ENCODE results near the gene TIGD6.

TIGD6 gene

GRCh38 chr5:150000990-150001659 is 671 bp upstream of the TIGD6 start:
- Histone ChIP-seq H3K27ac (ENCODE audit: low read depth, low read length) (peak overlapping the region; percentile 61), H4K20me1 (ENCODE audit: control insufficient read depth, insufficient read depth, low read depth, low read length) (peaks cover 7% of the 10 kb centered on the region; the same call in 1 of the 2 replicates), H3K27me3 (ENCODE audit: control insufficient read depth, low read length) (no peaks in the 10 kb centered on the region), H3K4me2 (ENCODE audit: low read length) (peak overlapping the region; percentile 96), H3K36me3 (ENCODE audit: control insufficient read depth, low read length) (peaks cover 42% of the 10 kb centered on the region), H3K9me2 (replicated peaks; ENCODE audit: control insufficient read depth, low read length) (no peaks in the 10 kb centered on the region), H3K9me3 (ENCODE audit: control insufficient read depth, insufficient read depth, low read length) (no peaks in the 10 kb centered on the region), H3F3A (ENCODE audit: control insufficient read depth, insufficient read depth) (peaks cover 13% of the 10 kb centered on the region), H3K4me3 (ENCODE audit: low read length) (peak overlapping the region; percentile 88), H3K79me2 (ENCODE audit: control insufficient read depth, low read length) (peaks cover 61% of the 10 kb centered on the region), H3K4me1 (ENCODE audit: control insufficient read depth, low read length) (peaks cover 21% of the 10 kb centered on the region)
- TF ChIP-seq, protein P1, sequence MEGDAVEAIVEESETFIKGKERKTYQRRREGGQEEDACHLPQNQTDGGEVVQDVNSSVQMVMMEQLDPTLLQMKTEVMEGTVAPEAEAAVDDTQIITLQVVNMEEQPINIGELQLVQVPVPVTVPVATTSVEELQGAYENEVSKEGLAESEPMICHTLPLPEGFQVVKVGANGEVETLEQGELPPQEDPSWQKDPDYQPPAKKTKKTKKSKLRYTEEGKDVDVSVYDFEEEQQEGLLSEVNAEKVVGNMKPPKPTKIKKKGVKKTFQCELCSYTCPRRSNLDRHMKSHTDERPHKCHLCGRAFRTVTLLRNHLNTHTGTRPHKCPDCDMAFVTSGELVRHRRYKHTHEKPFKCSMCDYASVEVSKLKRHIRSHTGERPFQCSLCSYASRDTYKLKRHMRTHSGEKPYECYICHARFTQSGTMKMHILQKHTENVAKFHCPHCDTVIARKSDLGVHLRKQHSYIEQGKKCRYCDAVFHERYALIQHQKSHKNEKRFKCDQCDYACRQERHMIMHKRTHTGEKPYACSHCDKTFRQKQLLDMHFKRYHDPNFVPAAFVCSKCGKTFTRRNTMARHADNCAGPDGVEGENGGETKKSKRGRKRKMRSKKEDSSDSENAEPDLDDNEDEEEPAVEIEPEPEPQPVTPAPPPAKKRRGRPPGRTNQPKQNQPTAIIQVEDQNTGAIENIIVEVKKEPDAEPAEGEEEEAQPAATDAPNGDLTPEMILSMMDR (IDR thresholded peaks at IDR 0.05; ENCODE audit: low read depth, low read length, poor library complexity, severe bottlenecking), result no peak
- TF ChIP-seq EZH2phosphoT487 (IDR thresholded peaks at IDR 0.05; ENCODE audit: borderline replicate concordance, low read length), result no peak

- Histone ChIP-seq H3K9me3 (ENCODE audit: control insufficient read depth, insufficient read depth, low read length) (no peaks in the 10 kb centered on the region), H3K9me2 (replicated peaks; ENCODE audit: control insufficient read depth, low read length) (no peaks in the 10 kb centered on the region), H3K27ac (ENCODE audit: low read depth, low read length) (peak overlapping the region; percentile 61), H3K4me3 (ENCODE audit: low read length) (peak overlapping the region; percentile 88), H3K4me2 (ENCODE audit: low read length) (peak overlapping the region; percentile 96), H4K20me1 (ENCODE audit: control insufficient read depth, insufficient read depth, low read depth, low read length) (peaks cover 7% of the 10 kb centered on the region; the same call in 1 of the 2 replicates), H3K79me2 (ENCODE audit: control insufficient read depth, low read length) (peaks cover 52% of the 10 kb centered on the region), H3K4me1 (ENCODE audit: control insufficient read depth, low read length) (peaks cover 21% of the 10 kb centered on the region), H3F3A (ENCODE audit: control insufficient read depth, insufficient read depth) (peaks cover 13% of the 10 kb centered on the region), H3K36me3 (ENCODE audit: control insufficient read depth, low read length) (peaks cover 32% of the 10 kb centered on the region), H3K27me3 (ENCODE audit: control insufficient read depth, low read length) (no peaks in the 10 kb centered on the region)
- TF ChIP-seq, protein P1 (IDR thresholded peaks at IDR 0.05; ENCODE audit: low read depth, low read length, poor library complexity, severe bottlenecking), result no peak
- TF ChIP-seq EZH2phosphoT487 (IDR thresholded peaks at IDR 0.05; ENCODE audit: borderline replicate concordance, low read length), result no peak
Observed at GRCh38 chr5:149999866-150000255, 593 bp downstream of the TIGD6 start.

- H3K4me3 ChIP-seq (ENCODE audit: low read length), result peak overlapping the region; percentile 88
- H3K36me3 ChIP-seq (ENCODE audit: control insufficient read depth, low read length), result peaks cover 27% of the 10 kb centered on the region
- H4K20me1 ChIP-seq (ENCODE audit: control insufficient read depth, insufficient read depth, low read depth, low read length), result peaks cover 7% of the 10 kb centered on the region; the same call in 1 of the 2 replicates
- peaks cover 21% of the 10 kb centered on the region for H3K4me1 ChIP-seq (ENCODE audit: control insufficient read depth, low read length)
- H3K79me2 ChIP-seq (ENCODE audit: control insufficient read depth, low read length), result peaks cover 47% of the 10 kb centered on the region
- no peaks in the 10 kb centered on the region for H3K9me2 ChIP-seq (replicated peaks; ENCODE audit: control insufficient read depth, low read length)
- peaks cover 13% of the 10 kb centered on the region for H3F3A ChIP-seq (ENCODE audit: control insufficient read depth, insufficient read depth)
- peak overlapping the region; percentile 61; the same call in 1 of the 2 replicates for H3K27ac ChIP-seq (ENCODE audit: low read depth, low read length)
- H3K27me3 ChIP-seq (ENCODE audit: control insufficient read depth, low read length), result no peaks in the 10 kb centered on the region
- no peak for TF ChIP-seq EZH2phosphoT487 (IDR thresholded peaks at IDR 0.05; ENCODE audit: borderline replicate concordance, low read length)
- TF ChIP-seq, protein P1 (IDR thresholded peaks at IDR 0.05; ENCODE audit: low read depth, low read length, poor library complexity, severe bottlenecking), result no peak
- no peaks in the 10 kb centered on the region for H3K9me3 ChIP-seq (ENCODE audit: control insufficient read depth, insufficient read depth, low read length)
- H3K4me2 ChIP-seq (ENCODE audit: low read length), result peak overlapping the region; percentile 96
Observed at GRCh38 chr5:149999359-149999758, 1.1 kb downstream of the TIGD6 start.

Measured in DOHH2 (cell line).